ENCODE measurements around the gene SNAP25. TPM values are rescaled to one million over a fixed set of nuclear protein-coding genes. Genes with fewer than 3 reads are reported as not detected.

Gene SNAP25
- total RNA-seq, 1 donor from 2014 or later, result 92.5 TPM

DNA sequence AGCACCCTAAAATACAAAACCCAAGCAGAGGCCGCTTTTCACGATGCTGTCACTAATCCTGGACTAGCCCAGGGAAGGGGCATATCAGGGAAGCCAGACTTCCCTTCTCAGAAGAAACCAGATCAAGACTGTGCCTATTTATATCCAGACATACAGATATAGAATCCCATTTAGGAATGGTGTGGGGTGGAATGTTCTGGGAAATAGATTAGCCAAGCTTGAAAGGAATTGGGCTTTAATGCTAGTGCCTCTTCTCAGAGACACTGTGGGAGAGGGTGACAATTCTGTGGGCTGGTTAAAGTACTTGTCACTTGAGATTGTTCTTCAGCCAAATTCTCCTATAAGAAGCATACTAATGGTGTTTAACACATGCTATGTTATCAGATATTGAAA is 45.5 kb downstream of the SNAP25 start:
- no peak for DNase-seq

DNA sequence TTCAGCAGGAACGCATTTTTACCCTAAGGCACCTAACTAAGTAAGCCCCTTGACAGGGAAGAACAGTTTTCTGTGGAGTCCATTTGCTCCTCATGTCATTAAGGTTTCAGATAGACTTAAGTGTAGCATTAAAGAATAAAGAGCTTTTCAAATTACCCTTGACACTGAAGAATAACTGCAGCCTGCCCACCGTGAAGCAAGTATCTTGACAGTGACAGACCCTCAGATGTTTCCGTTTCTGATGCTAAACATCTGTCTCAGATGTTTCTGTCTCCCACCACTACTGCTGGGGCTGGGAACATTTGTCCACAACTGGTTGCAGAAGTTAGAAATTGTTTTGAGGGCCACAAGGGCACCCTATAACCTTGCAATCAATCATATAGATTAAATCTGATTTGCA is 50.0 kb downstream of the SNAP25 start:
- no peak for DNase-seq

DNA sequence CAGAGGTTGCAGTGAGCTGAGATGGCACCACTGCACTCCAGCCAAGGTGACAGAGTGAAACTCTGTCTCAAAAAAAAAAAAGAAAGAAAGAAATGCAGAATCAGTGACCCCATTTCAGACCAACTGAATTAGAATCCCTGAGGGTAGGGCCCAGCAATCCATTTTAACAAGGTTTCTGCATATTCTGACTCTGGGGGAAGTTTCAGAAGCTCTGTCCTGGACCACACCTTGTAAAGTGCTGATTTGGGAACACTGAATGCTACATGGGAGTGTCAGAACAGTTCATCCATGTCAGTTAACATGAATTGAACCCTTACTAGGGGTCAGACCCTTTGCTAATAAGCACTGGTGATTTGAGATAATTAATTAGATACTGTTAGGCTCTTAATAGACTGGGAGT is 52.0 kb downstream of the SNAP25 start:
- no peak for DNase-seq

DNA sequence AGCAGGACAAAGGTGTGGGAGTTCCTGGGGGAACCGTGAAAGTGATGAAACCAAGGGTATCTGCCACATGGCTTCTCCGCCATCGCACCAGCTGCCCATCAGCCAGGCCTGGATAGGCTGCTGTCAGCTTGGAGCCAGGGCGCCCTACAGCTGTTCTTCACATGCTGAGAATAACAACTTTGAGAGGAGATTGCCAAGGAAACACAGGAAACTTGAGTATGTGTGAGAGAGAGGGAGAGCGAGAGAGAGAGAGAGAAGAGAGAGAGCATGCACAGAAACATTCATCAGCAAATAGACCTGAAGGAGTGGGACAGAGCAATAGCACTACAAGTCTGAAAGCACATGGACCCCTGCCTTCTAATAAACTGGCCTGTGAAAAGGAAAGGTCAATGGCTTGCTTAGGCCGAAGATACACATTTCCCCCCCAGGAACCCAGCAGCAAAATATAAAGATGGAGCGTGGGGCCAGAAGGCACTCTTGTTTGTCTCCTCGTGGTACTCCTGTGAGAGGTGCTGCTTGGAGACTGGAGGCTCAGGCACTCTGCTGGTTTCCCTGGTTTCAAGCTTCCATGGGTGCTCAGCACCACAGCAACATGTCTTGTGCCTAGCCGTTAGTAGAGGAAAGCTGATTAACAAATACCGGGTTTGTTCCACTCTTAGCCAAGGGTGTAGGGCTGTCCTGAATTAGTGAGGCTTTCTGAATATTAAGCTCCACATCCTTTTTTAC is 53.0 kb downstream of the SNAP25 start:
- peak; percentile 38 for DNase-seq

DNA sequence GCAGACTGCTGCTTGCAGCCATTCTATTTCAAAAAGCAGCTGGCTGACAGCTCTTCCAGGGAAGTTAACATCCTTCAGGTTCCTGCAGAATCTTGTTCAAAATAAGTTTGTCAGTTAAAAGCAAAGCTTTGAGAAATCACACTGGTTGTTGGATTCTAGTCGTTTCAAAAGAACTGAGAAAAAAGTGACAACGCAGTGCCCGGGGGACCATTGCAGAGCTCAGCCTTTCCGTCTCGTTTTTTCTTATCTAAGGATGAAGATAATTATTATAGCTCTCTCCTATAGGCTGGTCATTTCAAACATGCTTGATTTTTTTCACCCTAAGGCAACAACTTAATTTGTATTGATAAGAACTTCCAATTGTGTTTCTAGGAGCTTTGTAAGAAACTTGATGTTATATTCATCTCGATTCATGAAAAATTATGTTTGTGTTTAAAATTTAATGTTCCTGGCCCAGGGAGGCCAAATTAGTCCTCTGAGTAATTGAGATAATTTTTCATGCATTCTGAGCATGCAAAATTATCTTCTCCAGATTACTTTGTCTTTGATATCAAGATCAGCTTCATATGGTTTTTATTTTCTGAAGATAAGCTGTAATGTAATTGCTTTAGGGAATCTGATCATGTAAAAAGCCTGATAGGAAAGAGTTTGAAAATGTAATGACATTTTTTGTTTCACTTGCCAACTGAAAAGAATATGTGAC is 58.4 kb downstream of the SNAP25 start:
- no peak for DNase-seq

DNA sequence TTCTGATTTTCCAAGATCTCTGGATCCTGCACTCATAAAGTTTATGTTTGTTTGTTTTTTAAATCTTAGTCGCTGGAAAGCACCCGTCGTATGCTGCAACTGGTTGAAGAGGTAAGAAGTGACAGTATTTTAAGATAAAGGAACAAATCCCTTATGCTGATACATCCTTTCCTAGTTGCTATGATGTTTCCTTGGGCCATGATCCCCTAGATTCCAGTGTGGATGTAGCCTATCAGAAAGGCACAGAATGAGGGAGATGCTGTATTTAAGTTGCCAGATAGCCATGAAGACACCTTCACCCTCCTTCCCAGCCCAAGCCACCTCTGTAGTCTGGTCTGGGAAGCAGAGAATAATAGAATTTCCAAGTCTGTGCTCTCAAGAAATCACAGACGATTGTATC is 59.0 kb downstream of the SNAP25 start:
- DNase-seq, result no peak

DNA sequence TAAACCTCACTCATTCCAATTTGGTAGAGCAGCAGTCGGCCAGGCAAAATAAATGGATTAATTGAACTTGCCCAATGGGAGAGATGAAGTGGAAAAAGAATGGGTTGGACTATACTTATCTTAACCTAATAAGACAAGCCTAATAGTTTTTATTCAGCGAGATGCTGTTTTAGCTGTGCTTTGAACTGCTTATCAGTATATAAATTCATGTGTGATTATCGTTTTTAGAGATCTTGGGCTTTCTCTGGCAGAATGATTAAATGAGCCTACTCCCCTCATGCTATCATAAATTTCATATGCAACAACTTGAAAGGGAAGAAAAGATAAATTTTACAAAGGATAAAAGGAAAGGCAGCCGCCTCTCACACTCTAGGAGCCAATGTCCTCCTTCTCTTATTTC is 59.8 kb downstream of the SNAP25 start:
- DNase-seq, result no peak

DNA sequence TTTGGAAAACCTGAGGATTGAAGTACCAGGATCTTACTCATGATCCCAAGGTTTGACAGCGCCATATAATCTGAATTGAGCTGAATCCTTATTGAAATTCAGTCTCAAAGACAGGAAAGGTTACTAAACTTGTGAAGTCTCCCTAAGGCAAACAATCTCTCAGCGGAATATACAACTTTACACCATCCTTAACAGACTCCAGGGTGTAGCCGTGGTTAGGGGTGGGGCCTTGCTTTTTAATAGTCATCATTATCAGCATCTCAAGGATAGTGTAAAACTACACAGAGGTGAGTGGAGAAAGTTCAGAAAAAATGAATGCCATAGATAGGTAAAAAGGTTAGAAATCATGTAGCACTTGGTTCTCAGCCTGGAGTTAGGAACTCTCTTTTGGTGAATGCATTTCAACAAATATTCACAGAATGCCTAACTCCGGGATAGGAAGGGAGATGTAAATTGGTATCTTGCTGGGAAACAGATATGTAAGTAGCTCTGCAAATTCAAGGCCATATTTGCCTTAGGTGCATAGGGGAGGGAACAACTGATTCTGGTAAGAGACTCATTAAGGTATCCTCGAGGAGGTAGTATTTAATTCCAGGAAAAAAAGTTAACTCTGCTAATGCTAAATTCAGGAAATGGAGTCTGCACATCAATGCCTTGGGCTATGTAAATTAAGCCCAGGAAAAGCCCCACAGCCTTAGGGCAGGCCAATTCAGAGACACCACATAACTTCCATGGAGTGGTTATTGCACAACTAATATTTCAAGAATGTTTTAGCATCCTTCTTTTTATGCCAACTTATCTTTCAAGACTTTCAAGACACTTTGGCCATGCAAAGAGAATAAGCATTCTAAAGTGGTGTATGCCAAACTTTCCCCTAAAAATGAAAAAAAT is 61.6 kb downstream of the SNAP25 start:
- no peak for DNase-seq

DNA sequence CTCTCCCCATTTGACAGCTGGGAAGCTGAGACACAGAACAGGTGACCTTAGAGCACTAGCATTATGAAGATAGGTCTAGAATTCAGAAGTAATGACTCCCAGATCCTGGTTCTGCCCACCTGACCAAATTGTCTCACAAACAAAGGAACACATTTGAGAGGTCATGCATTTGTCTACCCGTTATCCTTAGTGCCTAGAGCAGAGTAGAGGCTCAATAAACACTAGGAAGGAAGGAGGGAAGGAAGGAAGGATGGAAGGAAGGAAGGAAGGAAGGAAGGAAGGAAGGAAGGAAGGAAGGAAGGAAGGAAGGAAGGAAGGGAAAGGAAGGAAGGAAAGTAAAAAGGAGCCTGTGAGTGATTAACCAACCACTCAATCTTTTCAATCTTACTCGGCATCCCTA is 63.3 kb downstream of the SNAP25 start:
- no peak for DNase-seq

DNA sequence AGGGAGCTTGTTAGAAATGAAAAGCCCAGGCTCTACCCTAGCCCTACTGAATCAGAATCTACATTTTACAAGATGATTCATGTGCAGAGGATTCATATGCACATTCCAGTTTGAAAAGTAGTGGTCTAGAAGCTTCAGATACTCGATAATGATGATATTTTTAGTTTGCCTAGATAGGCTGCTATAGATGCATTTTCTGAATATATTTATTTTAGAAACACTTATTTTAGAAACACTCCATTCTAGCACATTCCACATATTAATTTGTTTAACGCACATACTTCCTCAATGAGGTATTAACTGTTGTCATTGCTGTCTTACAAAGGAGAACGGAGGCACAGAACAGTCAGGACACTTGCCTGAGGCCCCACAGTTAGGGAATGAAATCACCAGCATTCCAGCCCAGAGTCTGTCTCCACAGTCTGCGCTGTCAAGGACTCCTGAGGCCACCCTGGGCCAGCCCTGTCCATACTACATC is 64.4 kb downstream of the SNAP25 start:
- no peak for DNase-seq

DNA sequence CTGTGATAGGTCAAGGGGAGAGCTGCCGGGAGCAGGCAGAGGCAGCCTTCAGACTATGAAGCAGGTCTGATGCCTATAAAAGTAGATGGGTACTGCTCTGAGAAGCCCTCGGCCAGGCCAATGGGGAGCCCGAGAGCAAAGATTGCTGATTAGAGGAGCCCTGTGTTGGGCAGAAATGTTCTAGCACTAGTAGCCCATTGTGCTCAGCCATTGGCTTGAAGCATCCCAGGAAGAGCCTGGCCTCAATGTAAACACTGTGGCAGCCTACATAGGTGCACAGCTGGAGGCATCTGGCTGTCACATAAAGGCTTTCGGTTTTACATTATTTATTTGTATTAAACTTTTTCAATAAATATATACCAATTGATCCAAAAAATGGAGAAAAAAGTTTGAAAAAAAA is 67.7 kb downstream of the SNAP25 start:
- DNase-seq, result no peak

DNA sequence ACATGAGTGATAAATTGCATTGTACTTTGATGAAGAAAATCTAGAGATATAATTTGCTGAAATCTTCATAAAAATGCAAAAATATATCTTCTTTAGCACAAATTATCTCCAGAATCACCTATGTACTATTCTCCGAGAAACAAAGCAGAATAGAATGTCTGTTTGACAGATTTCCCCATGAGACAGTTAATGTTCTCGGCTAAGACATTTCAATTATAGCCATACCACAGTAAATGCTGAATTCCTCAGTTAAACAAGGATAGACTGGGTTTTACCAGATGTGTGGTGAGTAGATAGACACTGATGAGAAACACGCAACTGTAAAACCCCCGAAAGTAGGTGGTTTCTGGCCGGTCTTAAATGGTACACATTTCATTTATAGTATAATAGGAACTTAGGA is 69.8 kb downstream of the SNAP25 start:
- no peak for DNase-seq

DNA sequence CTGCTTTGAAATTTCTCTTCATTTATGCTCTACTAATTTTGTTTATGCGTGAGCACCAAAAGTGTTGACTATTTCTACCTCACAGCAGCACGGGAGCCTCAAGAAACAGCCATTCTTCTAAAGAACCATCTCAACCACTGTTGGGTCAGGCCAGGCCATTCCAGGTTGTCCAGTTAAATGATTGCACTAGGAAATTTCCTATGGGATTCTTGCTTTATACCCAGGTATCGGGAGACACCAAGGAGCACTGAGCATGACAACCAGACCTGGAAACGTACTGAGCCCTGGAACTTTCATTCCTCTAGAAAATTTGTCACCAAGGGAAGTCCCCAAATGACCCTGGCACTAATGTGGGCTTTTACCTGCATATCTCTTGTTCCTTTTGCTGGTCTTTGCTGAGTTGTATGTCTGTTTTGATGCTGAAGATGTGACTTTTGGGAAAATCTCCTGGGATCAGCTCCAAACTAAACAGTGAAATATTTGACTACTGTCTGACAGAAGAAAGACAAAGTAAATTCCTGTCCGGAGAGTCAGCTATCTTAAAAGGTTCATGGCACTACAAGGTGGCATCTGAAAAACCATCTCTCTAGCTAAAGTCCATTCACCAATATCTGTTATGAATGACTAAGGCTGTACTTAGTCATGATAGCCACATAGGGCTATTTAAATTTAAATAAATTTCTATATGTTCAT is 70.5 kb downstream of the SNAP25 start:
- DNase-seq, result no peak

DNA sequence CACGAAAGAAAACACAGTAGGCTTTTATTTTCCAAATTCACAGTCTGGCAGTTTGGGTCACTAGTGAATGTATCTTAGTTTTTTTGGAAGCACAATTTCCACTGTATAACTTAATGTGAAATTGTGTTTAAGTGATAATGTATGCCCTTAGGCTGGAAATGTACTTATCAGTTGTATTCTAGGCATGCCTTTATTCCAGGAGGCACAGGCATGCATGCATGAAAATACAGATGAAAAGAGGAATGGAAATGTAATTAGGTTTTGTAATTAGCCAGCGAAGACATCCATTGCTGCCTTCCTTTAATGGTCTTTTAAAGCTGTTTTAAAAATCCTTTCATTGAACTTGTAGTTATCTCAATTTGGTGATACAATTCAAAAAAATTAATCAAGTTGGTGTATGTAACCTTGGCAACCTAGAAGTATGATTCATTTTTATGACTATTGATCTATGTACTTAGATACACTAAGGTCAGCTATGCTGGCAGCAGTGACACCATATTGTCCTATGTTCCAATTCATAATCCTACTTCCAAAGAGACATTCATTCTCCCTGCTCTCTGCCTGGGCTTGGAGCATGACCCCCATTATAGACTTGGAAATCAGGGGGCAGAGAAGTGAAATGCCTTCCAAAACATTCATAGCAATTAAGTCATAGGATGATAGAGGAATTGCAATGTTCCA is 73.1 kb downstream of the SNAP25 start:
- DNase-seq, result no peak

DNA sequence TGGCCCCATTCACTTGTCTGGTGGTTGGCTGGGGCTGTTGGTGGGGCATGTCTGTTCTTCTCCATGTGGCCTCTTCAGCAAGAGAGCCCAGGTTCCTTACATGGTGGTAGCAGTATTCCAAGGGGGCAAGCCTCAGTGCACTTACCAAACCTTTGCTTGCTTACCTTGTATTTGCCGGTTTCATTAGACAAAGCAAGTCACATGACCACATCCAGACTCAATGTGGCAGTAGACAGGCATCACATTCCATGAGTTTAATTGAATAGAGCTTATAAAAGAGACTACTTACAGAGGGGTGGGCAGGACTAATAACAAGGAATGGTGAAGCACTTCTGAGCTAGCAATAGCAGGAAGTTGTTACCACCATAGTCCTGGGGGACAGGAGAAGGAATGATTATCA is 78.6 kb downstream of the SNAP25 start:
- DNase-seq, result no peak

DNA sequence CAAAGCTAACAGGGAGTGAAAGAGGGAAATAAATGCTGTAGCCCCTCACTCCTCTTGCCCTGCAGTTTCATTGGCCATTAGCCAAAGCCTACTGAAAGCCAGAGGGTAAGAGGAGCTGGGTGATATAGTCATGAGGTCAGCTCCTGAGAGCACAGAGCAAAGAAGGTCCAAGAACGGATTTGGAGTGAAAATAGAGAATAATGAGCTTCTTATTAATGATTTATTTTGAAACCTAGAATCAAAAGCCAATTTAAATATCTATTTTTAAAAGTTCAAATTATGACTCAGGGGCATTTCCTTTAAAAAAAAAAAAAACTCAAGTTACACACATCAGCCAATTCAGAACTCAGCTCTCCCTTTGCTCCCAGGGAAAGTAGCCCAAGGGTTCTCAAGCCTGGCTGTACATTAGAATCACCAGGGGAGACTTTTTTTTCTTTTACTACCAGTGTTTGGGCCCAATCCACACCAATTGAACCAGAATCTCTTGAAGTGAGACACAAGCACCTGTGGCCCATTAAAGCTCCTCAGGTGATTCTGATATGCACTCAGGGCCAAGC is 79.1 kb downstream of the SNAP25 start:
- no peak for DNase-seq

DNA sequence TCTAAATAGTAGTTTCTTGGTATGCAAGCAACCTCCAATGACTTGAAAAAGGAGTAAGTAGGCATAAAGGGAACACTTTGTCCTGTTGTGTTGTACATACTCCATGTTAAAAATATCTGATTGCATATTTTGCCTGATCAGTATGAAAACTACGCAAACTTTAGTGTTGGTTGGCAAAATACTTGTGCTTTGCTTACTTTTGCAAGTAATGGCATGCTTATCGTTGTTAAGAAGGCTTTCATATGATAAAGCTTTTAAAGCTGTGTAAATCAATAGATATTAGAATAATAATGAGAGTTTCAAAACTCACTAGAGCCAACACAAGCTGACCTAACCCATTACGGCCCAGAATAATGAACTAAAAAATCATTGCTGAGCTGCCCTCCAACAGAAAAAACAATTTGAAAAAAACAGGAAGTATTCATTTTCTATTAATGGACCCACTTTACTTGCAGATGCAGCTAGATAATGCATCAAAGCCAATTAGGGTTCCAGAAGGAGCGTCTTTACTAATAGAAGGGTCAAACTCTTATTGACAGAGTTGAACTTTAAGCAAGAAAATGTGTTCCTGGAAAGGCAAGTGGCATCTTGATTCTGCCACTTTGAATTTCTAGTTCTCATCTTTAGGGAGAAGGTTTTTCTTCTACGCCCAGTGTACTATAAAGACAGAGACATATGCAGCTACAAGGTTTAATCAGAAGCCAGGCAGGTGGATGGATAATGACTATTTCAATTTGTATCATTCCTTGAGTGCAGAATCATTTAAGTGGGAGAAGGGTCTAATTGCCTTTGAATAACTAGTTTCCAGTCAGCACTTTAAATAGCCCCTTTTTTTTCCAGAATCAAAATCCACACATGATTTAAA is 82.2 kb downstream of the SNAP25 start:
- no peak for DNase-seq

DNA sequence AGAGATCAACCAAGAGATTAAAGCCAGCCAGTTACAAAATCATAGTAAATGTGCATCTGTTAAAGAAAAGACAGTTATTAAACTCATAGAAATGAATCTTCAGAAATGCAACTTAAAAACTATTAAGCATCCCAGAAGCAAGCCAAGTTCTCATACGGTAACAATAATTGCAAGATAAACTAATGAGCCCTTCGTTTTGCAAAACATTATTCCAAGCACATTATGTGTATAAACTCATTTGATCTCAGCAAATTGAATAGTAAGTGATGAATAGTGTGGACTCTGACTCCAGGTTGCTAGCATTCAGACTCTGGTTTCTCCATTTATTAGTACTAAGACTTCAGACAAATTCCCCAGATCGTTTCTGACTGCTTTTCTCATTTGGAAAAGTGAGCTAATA is 85.2 kb downstream of the SNAP25 start:
- no peak for DNase-seq

DNA sequence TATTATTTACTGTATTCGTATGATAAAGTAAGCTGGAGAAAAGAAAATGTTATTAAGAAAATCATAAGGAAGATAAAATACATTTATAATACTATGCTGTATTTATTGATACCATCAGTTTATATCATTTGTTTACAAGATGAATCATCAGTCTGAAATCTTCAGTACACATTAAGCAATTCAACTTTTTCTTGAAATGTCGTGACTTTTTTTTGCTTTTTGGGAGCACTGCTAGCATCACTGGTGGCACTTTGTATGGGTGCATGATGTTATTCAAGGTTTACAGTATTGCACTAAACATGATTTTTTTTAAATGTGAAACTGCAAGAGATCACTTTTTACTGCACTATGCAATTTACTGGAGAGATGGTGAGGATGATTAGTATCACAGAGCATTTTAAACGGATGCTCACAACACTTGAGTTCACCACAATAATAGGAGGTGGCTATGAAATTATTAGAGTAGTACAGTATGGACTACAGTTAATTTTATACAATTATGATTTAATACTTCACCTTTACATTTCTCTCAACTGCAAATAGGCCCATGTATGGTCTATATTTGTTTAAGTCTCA is 85.9 kb downstream of the SNAP25 start:
- no peak for DNase-seq

Measured in occipital lobe (tissue), 2 donors.